ENCODE data around the gene CAPN10.

DNA sequence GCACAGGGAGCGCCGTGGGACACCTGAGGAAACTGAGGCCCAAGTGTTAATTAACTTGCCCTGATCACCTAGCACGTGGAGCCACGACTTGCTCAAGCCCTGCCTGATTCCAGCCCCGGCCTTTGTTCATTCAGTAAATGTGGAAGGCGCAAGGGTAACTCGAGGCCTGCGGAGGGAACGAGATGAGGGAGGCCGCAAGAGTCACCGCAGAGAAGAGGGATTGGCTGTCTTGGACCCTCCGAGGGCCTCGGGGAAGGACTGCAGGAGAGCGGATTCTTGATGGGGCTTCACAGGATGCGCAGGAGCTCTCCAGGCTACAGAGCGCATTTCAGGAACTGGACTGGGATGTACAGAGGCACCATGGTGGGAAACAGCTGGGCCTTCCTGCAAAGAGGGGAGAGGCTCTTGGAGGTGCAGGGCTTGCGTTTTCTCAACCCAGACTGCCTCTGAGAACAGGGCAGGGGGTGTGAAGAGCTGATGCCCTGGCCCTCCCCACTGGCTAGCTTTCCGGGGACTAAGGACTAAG lies 28.2 kb upstream of the CAPN10 start:
- TF ChIP-seq, protein P1, sequence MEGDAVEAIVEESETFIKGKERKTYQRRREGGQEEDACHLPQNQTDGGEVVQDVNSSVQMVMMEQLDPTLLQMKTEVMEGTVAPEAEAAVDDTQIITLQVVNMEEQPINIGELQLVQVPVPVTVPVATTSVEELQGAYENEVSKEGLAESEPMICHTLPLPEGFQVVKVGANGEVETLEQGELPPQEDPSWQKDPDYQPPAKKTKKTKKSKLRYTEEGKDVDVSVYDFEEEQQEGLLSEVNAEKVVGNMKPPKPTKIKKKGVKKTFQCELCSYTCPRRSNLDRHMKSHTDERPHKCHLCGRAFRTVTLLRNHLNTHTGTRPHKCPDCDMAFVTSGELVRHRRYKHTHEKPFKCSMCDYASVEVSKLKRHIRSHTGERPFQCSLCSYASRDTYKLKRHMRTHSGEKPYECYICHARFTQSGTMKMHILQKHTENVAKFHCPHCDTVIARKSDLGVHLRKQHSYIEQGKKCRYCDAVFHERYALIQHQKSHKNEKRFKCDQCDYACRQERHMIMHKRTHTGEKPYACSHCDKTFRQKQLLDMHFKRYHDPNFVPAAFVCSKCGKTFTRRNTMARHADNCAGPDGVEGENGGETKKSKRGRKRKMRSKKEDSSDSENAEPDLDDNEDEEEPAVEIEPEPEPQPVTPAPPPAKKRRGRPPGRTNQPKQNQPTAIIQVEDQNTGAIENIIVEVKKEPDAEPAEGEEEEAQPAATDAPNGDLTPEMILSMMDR (IDR thresholded peaks at IDR 0.05; ENCODE audit: borderline replicate concordance, extremely low read depth, low read length, poor library complexity, severe bottlenecking) = no peak
- TF ChIP-seq EZH2 (IDR thresholded peaks at IDR 0.05; ENCODE audit: borderline replicate concordance, low read depth, low read length, severe bottlenecking) = no peak
